ENCODE results near the gene STBD1.
A peak's percentile ranks its signal among the peaks of the same experiment; 100 is the strongest.
"Not testable (repeated sequence)": the region's sequence is repeated elsewhere in the genome, so short reads cannot be mapped to it uniquely, and the experiment has no call there.

Gene STBD1

GRCh38 chr4:76325072-76325471 is 18.5 kb downstream of the STBD1 start:
- DNase-seq (ENCODE audit: low spot score) = no peak

GRCh38 chr4:76326515-76326914 is 20.0 kb downstream of the STBD1 start:
- no peak for DNase-seq (ENCODE audit: low spot score)

- no peak for DNase-seq (ENCODE audit: low spot score)
Measured at GRCh38 chr4:76334885-76335284, 28.4 kb downstream of the STBD1 start.

GRCh38 chr4:76339364-76339763 is 32.8 kb downstream of the STBD1 start:
- DNase-seq (ENCODE audit: low spot score) = no peak

GRCh38 chr4:76341063-76341462 is 34.5 kb downstream of the STBD1 start:
- no peak for DNase-seq (ENCODE audit: low spot score)

GRCh38 chr4:76342191-76342590 is 35.7 kb downstream of the STBD1 start:
- no peak for DNase-seq (ENCODE audit: low spot score)

GRCh38 chr4:76342803-76343202 is 36.3 kb downstream of the STBD1 start:
- DNase-seq (ENCODE audit: low spot score) = no peak

- no peak for DNase-seq (ENCODE audit: low spot score)
Measured at GRCh38 chr4:76354517-76355473, 48.3 kb downstream of the STBD1 start.

GRCh38 chr4:76357981-76358380 is 51.4 kb downstream of the STBD1 start:
- peak; percentile 41 for DNase-seq (ENCODE audit: low spot score)

- DNase-seq (ENCODE audit: low spot score) = not testable (repeated sequence)
Measured at GRCh38 chr4:76359881-76360466, 53.4 kb downstream of the STBD1 start.
